A673 (cell line): Measurements from ENCODE around the gene STK17B. TPM values are rescaled to one million over a fixed set of nuclear protein-coding genes. Genes with fewer than 3 reads are reported as not detected.

Experiments used
- BruUV-seq: library from RNA; stranded (reverse); fragments of 400-500 nt; replicated peaks from 2 replicates; lab custom pipeline; 2021; lab: Mats Ljungman, UMichigan
- CTCF ChIA-PET: fragments of 300-600 bp; sonication (Branson Sonifier 250); formaldehyde crosslinking; loops from one replicate; lab custom pipeline; 2022; ENCODE audit warnings: antibody characterized with exemption; lab: Charles Lee
- POLR2A ChIA-PET: fragments of 300-600 bp; sonication (Branson Sonifier 250); formaldehyde crosslinking; loops from one replicate; lab custom pipeline; 2022; ENCODE audit warnings: antibody characterized with exemption; ENCODE audit not compliant: low non-redundant PET; lab: Charles Lee
- DNase-seq: peaks from one replicate; pipeline ENCODE4 v3.0.0-alpha.2; 2015; ENCODE audit warnings: low spot score
- H3K27ac ChIP-seq: fragments of 200-600 bp; sonication (generic); 2 replicates; pipeline ENCODE4 v1.5.1; 2016; ENCODE audit warnings: mixed run types, low read depth, mild to moderate bottlenecking, mixed read lengths, antibody characterized with exemption, low read length; ENCODE audit not compliant: poor library complexity, severe bottlenecking
- H3K27me3 ChIP-seq: fragments of 200-600 bp; sonication (generic); replicated peaks from 2 replicates; pipeline ENCODE4 v1.6.1; 2017; ENCODE audit warnings: mixed run types, low read depth, mild to moderate bottlenecking, mixed read lengths, antibody characterized with exemption, low read length; ENCODE audit not compliant: insufficient read depth, poor library complexity
- H3K36me3 ChIP-seq: fragments of 200-600 bp; sonication (generic); 2 replicates; pipeline ENCODE4 v1.6.1; 2016; ENCODE audit warnings: mixed run types, mild to moderate bottlenecking, mixed read lengths, antibody characterized with exemption, low read length; ENCODE audit not compliant: insufficient read depth, poor library complexity, severe bottlenecking
- H3K4me1 ChIP-seq: fragments of 200-600 bp; sonication (generic); 2 replicates; pipeline ENCODE4 v1.6.1; 2017; ENCODE audit warnings: mixed run types, mild to moderate bottlenecking, mixed read lengths, antibody characterized with exemption, low read length; ENCODE audit not compliant: insufficient read depth, poor library complexity, severe bottlenecking
- H3K4me3 ChIP-seq: fragments of 200-600 bp; sonication (generic); 2 replicates; pipeline ENCODE4 v1.5.1; 2016; ENCODE audit warnings: low read depth, mixed run types, mild to moderate bottlenecking, mixed read lengths, low read length; ENCODE audit not compliant: poor library complexity, severe bottlenecking
- H3K9me3 ChIP-seq: fragments of 200-600 bp; sonication (generic); 2 replicates; pipeline ENCODE4 v1.6.1; 2016; ENCODE audit warnings: mixed run types, low read depth, mild to moderate bottlenecking, mixed read lengths, antibody characterized with exemption, low read length; ENCODE audit not compliant: poor library complexity, severe bottlenecking
- CTCF ChIP-seq: fragments of 300-800, 200-600 bp; sonication (generic); conservative IDR thresholded peaks from 2 replicates; pipeline ENCODE4 v1.5.1; 2017; ENCODE audit warnings: low read depth, mild to moderate bottlenecking, antibody characterized with exemption, low read length, moderate library complexity, mixed read lengths
- EZH2 ChIP-seq: fragments of 200-600 bp; sonication (generic); IDR thresholded peaks from 2 replicates; pipeline ENCODE4 v1.6.1; 2017; ENCODE audit warnings: borderline replicate concordance, low read depth, mild to moderate bottlenecking, mixed read lengths, antibody characterized with exemption, low read length; ENCODE audit not compliant: poor library complexity, severe bottlenecking
- intact Hi-C: fragments of 100-400 bp; cut with micrococcal nuclease; formaldehyde crosslinking; loops from one replicate; pipeline ENCODE4 v1.10.0; 2022; ENCODE audit not compliant: unreplicated experiment
- total RNA-seq: library from RNA; stranded (reverse); gene quantifications from 2 replicates; pipeline ENCODE4 v1.2.3, GENCODE V29; 2021

The STK17B gene
- total RNA-seq, 1 experiment from 2014 or later = 18.5 TPM

GRCh38 chr2:196186266-196186980 lies 15.0 kb upstream of the STK17B start:
- intact Hi-C loops = no loop called here
- Histone ChIP-seq H3K4me3 (no peak overlapping the region), H3K27ac (no peak overlapping the region), H3K4me1 (peaks cover 18% of the 10 kb centered on the region), H3K27me3 (no peaks in the 10 kb centered on the region), H3K36me3 (no peaks in the 10 kb centered on the region), H3K9me3 (no peaks in the 10 kb centered on the region)
- ChIA-PET CTCF (no interaction called here), POLR2A (no interaction called here)
- no peak for DNase-seq
- BruUV-seq = no TSS peak
- TF ChIP-seq CTCF (no peak), EZH2 (no peak)

GRCh38 chr2:196184921-196185320 lies 13.5 kb upstream of the STK17B start:
- intact Hi-C loops = loop anchor here (5.0 kb wide), 1 partner anchor 47 kb away; no protein-coding TSS in a partner anchor
- Histone ChIP-seq H3K36me3 (no peaks in the 10 kb centered on the region), H3K9me3 (no peaks in the 10 kb centered on the region), H3K27ac (no peak overlapping the region), H3K27me3 (no peaks in the 10 kb centered on the region), H3K4me3 (no peak overlapping the region), H3K4me1 (peaks cover 19% of the 10 kb centered on the region)
- TF ChIP-seq CTCF (no peak), EZH2 (no peak)
- ChIA-PET POLR2A (no interaction called here), CTCF (no interaction called here)
- no TSS peak for BruUV-seq
- no peak for DNase-seq

- TF ChIP-seq EZH2 = no peak
- no peak for TF ChIP-seq CTCF
- no TSS peak for BruUV-seq
- Histone ChIP-seq H3K9me3 (no peaks in the 10 kb centered on the region), H3K36me3 (no peaks in the 10 kb centered on the region), H3K27ac (no peak overlapping the region), H3K4me1 (peaks cover 19% of the 10 kb centered on the region), H3K27me3 (no peaks in the 10 kb centered on the region), H3K4me3 (no peak overlapping the region)
- CTCF ChIA-PET = no interaction called here
- DNase-seq = no peak
- intact Hi-C loops = loop anchor here (5.0 kb wide), 1 partner anchor 49 kb away; no protein-coding TSS in a partner anchor
- POLR2A ChIA-PET = no interaction called here
Measured at GRCh38 chr2:196183528-196184231, 12.3 kb upstream of the STK17B start.
